Measurements from ENCODE around the gene SLC25A22.

- TF ChIP-seq CTCF (IDR thresholded peaks at IDR 0.05; ENCODE audit: insufficient read depth, low read length) (no peak), REST (IDR thresholded peaks at IDR 0.05; ENCODE audit: insufficient replicate concordance, low read depth) (no peak), SPI1 (IDR thresholded peaks at IDR 0.05; ENCODE audit: borderline replicate concordance, low read depth) (no peak)
Observed at GRCh38 chr11:813456-814096, 15.5 kb upstream of the SLC25A22 start.
